Left renal pelvis (tissue), 4 donors: ENCODE results near the gene CAMK1D. TPM values are rescaled to one million over a fixed set of nuclear protein-coding genes. Genes with fewer than 3 reads are reported as not detected.
"Not testable (repeated sequence)": the region's sequence is repeated elsewhere in the genome, so short reads cannot be mapped to it uniquely, and the experiment has no call there.

Experiments
- DNase-seq, 4 donors: peaks; one replicate each; pipeline ENCODE4 v3.0.0-alpha.2; 2013; ENCODE audit warnings: low read depth in 4 of 4, low spot score in 3 of 4
- polyA plus RNA-seq, 4 donors: library from polyadenylated mRNA; unstranded; fragments of 120-200 nt; gene quantifications; one replicate each; pipeline ENCODE4 v1.2.1, GENCODE V29; 2013; ENCODE audit not compliant: insufficient read length in 4 of 4

Gene CAMK1D
- polyA plus RNA-seq, 4 donors: 11.1 to 20.6 (median 11.2) TPM

DNA sequence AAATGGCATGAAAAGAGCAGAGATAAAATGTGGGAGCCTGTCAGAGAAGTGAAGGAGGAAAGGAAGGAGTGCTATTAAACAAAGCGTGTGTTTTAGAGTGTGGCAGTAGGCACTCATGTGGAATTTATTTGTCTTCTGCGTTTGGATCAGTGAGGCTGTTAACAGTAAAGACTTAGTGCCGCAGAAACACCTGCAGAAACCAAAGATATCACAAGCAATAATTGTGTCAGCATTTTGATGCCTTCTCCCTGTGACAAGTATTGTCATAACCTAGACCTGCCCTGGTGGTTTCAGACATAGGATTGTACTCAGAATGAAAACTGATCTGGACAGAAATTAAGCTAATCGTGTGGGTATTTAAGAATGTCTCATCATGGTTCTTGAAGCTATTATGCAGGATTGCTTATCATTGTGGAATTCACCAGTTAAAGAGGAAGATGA lies 191.0 kb downstream of the CAMK1D start:
- no peak for DNase-seq

DNA sequence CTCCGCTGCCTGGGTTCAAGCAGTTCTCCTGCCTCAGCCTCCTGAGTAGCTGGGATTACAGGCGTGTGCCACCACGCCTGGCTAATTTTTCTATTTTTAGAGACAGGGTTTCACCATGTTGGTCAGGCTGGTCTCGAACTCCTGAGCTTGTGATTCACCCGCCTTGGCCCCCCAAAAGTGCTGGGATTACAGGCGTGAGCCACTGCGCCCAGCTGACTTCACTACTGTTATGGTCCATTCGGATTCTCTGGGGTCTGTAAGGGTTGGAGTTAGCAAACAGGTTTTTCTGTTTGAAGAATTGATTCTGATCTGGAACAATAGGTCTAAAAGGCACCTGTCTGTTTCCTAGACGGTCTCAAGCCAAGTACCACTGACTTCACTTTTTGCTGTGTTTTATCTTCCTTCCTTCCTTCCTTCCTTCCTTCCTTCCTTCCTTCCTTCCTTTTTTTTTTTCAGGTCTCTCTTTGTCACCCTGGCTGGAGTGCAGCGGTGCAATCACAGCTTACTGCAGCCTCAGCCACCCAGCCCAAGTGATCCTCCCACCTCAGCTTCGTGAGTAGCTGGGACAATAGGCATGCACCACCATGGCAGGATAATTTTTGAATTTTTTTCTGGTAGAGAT lies 192.2 kb downstream of the CAMK1D start:
- DNase-seq: no peak

DNA sequence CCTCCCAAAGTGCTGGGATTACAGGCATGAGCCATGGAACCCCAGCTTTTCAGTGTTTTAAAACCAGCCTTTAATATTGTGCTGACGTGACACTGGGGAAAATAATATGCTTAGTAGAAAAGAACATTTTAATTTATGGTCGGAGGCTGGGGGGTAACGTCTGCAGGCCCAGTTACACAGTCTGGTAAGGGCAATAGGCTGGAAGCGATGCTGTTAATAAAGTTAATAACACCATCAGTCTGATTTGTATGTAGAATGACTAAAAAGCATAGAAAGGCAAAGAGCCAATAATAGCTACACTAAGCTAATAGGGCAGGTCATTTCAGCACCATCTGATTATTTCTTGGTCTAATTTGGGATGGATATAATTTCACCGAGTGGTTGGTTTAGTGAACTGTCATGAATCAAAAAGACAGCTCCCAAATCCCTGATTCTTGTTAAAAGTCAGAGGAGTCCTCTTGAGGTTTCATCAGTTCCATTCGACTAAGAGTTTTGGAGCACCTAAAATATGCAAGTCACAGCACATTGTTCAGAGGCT lies 192.9 kb downstream of the CAMK1D start:
- no peak for DNase-seq

DNA sequence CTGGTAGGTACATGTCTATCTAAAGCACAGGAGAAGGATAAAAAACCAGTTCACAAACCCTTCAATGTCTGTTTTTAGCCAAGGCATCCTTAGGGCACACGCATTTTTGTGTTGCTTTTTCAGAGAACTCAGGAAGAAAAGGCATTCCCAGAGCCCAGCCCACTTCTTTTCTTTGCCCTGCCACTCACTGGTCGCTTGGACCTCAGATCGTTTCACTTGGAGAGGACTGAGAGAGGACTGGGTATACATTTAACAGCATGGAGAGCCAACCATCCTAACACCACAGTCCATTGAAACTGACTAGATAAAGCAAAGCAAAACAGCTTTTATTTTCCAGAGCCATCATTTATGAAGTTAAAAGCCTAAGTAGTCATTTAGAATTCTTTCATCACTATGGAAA lies 194.2 kb downstream of the CAMK1D start:
- DNase-seq: no peak

DNA sequence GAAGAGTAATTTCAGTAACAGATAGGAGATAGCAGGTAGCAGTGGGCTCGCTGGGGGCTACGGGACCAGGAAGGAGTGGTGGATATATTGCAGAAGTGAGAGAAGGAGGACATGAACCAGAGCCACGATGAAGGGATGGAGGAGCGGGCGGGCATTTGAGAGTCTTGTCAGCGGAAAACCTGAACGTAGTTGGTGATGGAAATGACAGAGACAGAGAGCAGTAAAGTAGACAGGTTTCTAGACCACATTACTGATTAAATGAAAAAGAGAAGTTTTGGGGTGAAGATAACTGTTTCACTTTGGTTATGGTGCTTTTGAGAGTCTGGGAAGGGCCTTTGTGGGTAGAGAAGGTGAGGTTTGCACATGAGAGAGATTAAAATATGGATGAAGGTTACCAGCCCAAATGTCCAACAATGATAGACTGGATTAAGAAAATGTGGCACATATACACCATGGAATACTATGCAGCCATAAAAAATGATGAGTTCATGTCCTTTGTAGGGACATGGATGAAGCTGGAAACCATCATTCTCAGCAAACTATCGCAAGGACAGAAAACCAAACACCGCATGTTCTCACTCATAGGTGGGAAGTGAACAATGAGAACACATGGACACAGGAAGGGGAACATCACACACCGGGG lies 196.9 kb downstream of the CAMK1D start:
- DNase-seq: not testable (repeated sequence)

DNA sequence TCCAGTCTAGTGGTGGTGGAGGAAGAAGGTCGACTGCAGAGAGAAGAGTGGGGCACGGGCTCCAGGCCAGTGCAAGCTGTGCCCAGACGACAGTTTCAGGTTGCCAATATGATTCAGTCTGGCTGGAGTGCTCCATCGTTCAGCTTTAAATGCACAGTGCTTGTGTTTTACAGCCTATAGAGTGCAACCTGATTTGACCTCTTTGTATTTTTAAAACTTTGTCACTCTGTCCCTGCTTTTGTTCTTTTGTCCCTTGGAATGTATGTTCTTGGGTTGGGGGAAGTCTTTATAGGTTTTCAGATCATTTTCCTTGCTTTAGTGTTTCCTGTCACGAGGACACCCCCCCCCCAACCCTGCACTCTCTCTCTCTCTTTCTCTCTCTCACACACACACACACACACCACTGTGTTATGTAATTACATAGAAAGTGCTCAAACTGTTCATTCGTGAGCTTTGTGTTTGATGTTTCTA lies 198.0 kb downstream of the CAMK1D start:
- DNase-seq: no peak

DNA sequence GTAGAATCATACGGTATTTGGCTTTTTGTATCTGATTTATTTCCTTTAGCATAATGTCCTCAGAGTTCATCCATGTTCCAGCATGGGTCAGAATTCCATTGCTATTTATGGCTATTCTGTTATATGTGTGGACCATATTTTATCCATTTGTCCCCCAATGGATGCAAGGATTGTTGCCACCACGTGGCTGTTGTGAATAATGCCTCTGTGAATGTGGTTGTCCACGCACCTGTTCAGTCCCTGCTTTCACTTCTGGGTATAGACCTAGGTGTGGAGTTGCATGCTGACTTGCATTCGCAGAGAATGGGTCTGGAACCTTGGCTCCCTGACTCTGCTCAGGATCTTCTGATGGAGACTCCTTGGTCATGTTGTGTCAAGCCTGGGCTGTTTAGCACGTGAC lies 199.9 kb downstream of the CAMK1D start:
- DNase-seq: no peak

DNA sequence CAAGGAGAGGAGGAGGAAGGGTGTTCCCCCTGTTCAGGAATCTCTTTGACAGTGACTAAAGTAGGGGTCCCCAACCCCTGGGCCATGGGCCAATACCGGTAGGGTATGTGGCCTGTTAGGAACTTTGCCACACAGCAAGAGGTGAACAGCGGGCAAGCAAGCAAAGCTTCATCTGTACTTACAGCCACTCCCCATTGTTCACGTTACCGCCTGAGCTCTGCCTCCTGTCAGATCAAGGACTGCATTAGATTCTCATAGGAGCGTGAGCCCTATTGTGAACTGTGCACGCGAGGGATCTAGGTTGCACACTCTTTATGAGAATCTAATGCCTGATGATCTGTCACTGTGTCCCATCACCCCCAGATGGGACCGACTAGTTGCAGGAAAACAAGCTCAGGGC lies 201.6 kb downstream of the CAMK1D start:
- DNase-seq: no peak

DNA sequence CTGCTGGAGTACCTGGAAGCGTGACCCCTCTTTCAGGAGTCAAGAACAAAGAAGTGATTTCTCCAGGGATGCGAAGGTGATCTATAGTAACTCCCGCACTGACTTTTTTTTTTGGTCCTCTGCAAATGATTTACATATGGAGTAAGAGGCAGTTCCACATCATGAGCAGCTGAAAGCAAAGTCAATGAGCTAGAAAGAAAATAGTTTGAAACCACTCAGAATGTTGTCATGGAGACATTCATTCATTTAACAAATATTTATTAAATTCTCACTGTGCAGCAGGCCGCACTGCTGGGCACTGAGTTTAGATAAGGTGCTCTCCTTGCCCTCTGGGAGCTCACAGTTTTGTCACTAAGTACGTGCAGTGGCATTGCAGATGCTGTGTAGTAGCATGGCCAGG lies 206.7 kb downstream of the CAMK1D start:
- peak in 3 of 4 donors; percentile 35 to 58 (median 40) for DNase-seq

DNA sequence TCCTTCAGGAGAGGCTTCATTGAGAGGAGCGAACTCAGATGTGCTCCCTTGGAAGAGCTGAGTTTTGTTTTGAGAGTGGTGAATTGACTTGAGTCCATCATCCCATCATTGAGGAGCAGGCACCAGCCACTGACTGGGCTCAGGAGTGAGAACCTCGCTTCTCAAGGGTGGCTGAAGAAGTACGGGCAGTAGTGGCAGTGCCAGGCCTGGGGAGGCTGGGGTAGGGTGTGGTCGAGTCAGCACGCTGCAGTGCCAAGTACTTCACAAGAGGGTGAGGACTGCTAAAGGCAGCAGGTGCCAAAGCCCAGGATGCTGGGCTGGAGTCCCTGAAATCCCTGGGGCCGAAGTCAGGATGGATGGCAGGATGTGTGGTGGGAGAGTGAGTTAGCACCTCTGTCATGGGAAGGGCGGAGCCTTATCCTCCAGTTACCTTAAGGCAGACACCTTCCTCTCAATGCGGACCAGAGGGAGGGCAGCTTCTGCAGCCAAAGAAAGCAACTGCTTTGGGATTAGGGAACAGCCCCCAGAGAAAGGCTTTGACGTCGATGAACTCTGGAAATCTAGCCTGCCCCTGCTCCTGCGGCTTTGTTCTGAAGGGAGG lies 210.3 kb downstream of the CAMK1D start:
- no peak for DNase-seq

DNA sequence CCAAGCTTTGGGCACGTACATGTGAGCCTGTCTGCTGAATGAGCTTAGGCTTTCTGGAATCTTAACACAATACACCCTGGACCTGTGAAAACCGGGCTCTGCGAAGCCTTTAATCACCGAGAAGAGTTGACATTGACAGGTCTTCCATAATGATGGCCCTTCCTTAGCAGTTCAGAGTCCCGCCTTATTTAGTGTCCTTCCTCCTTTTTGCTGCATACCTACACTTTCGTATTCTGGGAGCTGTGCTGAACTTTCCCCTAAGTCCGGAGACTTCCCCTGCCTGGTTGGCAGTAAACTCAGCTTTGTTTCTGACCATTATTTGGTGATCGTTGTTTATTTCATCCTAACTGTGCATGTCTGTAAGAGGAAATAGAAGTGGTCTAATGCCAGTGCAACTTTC lies 212.0 kb downstream of the CAMK1D start:
- DNase-seq: no peak

DNA sequence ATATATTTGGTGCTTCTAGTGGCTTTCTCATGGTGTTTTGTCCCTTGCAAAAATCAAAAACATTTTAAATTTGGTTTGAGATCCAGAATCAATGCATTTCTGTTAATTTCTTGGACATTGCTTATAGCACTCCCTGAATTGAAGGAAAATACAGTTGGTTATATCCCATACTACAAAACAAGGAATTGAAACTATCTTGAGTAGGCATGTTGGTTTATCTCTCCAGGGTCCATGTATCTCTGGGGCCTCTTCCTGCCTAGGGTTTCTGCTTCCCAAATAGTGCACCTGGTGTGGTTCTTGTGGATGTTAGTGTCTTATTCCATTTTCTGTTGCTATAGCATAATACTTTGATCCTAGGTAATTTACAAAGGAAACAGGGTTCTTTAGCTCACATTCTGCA lies 212.4 kb downstream of the CAMK1D start:
- DNase-seq: no peak

DNA sequence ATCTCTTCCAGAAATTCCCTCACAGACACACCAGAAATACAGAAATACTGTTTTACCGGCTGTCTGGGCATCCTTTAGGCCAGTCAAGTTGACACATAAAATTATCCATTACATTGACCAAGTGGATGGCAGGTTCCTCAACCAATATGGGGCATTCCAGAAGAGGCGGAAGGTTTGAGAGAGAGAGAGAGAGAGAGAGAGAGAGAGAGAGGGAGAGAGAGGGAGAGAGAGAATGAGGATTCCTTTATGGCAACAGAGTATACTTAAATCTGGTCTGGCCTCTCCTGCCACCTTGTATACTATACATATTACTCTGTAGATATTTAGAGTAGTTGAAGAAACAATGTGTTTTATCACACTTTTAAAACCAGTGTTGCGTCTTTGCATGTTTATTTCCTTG lies 214.1 kb downstream of the CAMK1D start:
- DNase-seq: no peak

DNA sequence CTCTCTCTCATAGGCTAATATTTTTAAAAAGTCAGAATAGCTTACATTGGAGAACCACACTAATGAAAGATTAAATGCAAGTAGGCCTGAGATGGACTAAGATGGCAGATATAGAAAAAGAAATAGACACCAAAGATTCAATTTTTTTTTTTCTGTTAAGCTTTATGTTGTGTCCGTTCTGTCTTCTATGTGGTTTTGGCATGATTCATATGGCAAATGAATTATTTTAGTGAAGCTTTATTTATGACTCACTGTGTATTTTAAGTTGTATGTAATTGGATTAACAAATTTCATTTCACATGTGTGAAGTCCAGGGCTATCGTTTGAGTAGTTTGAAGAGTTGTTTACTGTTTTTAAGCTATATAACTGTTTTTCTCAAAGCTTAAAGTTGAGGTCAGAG lies 214.8 kb downstream of the CAMK1D start:
- no peak for DNase-seq

DNA sequence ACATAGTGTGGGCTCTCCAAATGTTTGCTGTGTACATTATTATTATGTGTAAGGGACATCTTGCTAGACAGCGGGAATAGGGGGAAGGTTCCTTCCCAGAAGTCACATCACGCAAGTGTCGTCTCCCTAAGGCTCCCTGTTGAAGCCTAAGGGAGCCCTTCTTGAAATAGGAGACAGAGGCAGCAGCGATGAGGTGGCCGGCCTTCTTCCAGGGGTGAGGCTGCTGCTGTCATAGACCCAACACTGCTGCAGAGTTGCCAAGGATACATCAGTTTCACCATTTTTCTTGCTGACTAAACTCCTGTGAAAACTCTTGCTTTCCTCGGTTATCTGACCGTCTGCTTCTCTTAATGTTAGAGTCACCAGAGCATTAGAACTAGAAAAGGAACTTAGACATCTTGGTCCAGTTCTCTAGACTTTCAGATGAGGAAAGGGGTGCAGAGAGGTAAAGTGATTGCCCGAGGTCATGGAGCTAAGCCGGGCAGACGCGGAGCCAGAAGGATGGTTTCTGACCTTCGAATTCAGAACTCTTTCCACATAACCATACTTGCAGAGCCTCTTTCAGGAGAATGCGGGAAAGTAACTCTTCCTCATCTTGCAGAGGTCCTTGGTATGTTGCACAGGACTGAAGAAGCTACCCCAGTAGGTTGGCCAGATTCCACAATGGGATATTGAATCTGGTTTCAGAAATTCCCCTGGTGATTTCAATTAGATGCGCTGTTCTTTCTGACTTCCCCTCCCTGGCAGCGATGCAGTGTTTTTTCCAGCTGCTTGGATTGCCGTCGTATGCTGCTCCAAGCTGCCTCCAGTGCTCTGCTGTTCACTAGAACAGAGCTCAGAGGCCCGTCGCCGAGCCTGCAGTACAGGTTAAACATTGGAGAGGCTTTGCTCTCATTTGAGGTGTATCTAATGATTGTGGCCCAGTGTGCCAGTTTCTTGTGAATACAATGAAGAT lies 217.1 kb downstream of the CAMK1D start:
- DNase-seq: no peak

DNA sequence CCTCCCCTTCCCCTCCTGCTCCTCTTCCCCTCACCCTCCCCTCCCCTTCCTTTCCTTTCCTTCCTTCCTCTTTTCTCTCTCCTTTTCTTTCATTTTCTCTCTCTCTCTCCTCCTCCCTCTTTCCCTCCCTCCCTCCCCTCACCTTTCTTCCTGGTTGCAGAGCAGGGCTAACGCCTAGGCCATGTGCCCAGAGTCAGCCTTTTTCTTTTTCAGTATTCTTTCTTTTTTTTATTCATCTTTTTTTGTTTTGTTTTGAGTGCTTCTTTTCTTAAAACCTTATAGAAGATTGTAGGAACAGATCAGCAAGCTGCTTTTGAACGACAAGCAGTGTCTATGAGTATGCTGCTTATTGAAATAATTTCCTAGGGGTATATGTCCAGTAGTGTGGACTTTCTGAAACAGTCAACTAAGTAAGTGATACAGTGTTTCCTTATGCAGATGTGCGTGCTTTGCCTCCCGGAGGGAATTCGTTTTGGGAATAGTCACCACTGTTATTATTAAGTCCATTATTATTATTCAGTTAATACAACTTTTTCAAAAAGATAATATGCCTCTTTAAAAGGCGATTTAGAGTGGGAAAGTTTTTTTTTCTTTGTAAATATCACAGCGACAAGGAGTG lies 219.2 kb downstream of the CAMK1D start:
- no peak for DNase-seq

DNA sequence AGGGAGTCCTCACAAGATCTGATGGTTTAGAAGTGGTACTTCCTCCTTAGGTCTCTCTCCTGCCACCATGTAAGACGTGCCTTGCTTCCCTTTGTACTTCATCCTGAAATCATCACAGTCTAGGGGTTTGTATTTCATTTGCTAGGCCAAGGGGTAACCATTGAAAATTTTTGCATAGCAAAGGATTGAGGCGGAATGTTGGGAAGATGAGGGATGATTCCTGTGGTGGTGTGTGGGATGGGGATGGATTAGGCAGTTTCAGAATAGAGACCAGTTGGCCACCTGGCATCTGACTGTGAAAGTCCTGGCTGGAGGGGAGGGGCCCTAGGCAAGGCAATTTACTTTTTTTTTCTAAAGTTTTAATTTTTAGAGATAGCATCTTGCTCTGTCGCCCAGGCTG lies 222.9 kb downstream of the CAMK1D start:
- DNase-seq: no peak

DNA sequence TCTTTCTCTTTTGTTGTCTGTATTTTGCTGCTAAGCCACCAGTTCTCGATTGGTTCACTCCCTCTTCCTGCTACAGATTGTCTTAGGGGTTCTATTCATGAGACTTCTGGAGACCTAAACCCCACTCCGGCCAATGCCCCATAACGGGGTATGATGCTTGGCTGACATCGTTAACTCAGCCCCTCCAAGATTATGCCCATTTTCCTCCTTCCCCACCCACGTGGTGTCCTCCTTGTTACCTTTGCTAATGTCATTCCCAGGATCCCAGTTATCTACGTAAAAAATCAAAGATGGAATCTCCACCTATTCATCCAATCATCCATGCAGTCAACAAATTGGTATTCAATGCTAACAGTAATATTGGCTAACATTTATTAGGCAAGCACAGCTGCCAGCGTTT lies 228.3 kb downstream of the CAMK1D start:
- no peak for DNase-seq

DNA sequence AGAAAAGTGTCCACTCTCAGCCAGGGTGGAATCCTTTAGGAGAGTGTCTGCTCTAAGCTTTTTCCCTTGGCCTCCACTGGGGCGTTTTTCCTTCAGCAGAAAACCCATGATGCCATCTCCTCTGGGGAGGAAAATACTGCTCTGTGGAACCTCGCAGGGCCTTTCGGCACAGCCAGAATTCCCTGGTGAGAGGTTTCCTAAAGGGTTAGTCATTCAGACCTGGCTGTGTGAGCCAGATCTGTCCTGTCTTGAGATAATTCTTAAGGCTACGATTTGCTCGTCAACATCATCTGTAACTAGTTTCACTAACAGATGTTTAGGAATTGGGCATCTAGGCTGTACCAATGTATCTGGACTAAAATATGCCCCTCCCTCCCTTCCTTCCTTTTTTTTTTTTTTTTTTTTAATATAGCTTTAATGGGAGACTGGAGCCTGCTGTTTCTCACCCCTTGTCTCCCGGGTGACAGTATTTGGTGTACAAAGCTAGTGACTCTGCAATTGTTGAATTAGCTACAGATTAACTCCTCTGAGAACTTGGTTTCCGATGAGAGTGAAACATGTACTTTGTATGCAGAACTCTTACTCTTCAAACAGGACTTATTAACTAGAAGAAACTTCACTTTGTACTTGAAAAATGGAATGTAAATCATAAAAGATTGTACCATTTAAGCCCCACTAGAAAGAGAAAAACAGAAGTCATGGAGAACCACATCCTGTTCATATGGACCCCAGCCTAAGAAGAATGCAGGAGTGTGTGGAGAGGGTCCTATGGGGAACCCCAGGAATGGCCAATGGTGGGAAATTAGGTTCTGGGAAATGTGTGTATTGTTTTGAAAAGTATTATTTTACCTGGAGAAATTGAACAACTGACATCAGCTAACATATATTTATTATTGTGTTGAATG lies 230.9 kb downstream of the CAMK1D start:
- peak in 1 of 4 donors; percentile 46 for DNase-seq
